ENCODE measurements around the gene STAG1.

The STAG1 gene

DNA sequence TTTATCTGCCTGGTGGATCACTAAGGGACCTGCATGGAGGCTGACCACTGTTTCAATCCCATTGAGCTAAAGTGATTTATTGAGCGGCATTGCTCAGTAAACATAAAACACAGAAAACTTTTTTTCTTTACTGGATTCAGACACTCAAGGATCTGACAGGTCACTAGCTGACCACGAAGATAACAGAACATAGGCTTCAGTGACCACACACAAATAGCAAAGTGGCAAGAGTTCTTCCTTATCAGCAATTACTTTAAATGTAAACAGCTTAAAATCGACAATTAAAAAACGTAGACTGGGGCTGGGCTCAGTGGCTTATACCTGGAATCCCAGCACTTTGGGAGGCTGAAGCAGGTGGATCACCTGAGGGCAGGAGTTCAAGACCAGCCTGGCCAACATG, 48.7 kb downstream of the STAG1 start:
- Histone ChIP-seq H3K27me3 (no peaks in the 10 kb centered on the region), H3K4me2 (no peak overlapping the region), H4K20me1 (peaks cover 0 to 91% (median 38%) of the 10 kb centered on the region in 11 experiments; a peak in 16 of 22 replicates), H3K4me1 (peaks cover 0 to 15% (median 0%) of the 10 kb centered on the region in 10 experiments; a peak in 1 of 20 replicates), H3K9me3 (replicated peaks in 1 of 11) (peaks cover 3 to 90% (median 75%) of the 10 kb centered on the region in 11 experiments; a peak in 21 of 22 replicates), H3K27ac (no peak overlapping the region), H3K36me3 (peaks cover 13 to 82% (median 46%) of the 10 kb centered on the region in 11 experiments; a peak in 19 of 22 replicates), H3K9ac (no peak overlapping the region), H3K4me3 (no peak overlapping the region)
- TF ChIP-seq Cebpa-rat (IDR thresholded peaks at IDR 0.05), result no peak

DNA sequence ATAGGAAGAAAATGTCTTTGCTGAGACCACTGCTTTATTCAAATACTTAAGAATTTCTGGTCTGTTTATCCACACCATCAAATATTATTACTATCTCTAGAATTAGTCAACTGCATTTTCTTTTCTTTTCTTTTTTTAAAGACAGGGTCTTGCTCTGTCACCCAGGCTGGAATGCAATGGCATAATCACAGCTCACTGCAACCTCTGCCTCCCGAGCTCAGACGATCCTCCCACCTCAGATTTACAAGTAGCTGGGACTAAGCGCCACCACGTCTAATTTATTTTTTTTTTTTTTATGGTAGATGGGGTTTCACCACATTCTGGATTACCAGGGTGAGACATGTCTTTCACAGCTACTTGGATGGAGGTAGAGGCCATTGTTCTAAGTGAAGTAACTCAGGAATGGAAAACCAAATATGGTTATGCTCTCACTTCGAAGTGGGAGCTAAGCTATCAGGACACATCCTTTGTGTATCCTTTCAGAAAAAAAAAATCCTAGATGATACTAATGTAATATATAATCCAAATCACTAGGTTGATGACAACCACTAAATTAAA, 52.8 kb downstream of the STAG1 start:
- Histone ChIP-seq H3K4me3 (no peak overlapping the region), H3K27me3 (no peaks in the 10 kb centered on the region), H4K20me1 (peaks cover 0 to 91% (median 30%) of the 10 kb centered on the region in 11 experiments; a peak in 14 of 22 replicates), H3K4me2 (no peak overlapping the region), H3K9ac (no peak overlapping the region), H3K27ac (no peak overlapping the region), H3K36me3 (peaks cover 15 to 83% (median 59%) of the 10 kb centered on the region in 11 experiments; a peak in 21 of 22 replicates), H3K9me3 (replicated peaks in 1 of 11) (peaks cover 28 to 100% (median 89%) of the 10 kb centered on the region in 11 experiments), H3K4me1 (peaks cover 0 to 17% (median 1%) of the 10 kb centered on the region in 10 experiments; a peak in 4 of 20 replicates)
- TF ChIP-seq Cebpa-rat (IDR thresholded peaks at IDR 0.05), result no peak

DNA sequence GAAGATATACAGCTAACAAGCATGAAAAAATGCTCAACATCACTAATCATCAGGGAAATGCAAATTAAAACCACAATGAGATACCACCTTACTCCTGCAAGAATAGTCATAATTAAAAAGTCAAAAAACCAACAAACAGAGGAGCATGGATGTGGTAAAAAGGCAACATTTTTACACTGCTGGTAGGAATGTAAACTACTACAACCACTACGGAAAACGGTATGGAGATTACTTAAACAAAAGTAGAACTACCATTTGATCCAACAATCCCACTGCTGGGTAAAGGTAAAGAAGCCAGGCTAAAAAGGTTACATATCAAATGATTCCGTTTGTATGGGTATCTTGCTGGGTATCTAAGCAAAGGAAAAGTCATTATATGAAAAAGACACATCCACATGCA, 53.8 kb downstream of the STAG1 start:
- H3K27me3 ChIP-seq, result no peaks in the 10 kb centered on the region
- peaks cover 0 to 17% (median 3%) of the 10 kb centered on the region in 10 experiments; a peak in 4 of 20 replicates for H3K4me1 ChIP-seq
- H3K4me3 ChIP-seq, result no peak overlapping the region
- peaks cover 11 to 81% (median 59%) of the 10 kb centered on the region in 11 experiments; a peak in 21 of 22 replicates for H3K36me3 ChIP-seq
- no peak overlapping the region for H3K27ac ChIP-seq
- TF ChIP-seq Cebpa-rat (IDR thresholded peaks at IDR 0.05), result no peak
- H4K20me1 ChIP-seq, result peaks cover 0 to 91% (median 27%) of the 10 kb centered on the region in 11 experiments; a peak in 14 of 22 replicates
- peaks cover 38 to 100% (median 90%) of the 10 kb centered on the region in 11 experiments for H3K9me3 ChIP-seq (replicated peaks in 1 of 11)
- H3K4me2 ChIP-seq, result no peak overlapping the region
- H3K9ac ChIP-seq, result no peak overlapping the region

DNA sequence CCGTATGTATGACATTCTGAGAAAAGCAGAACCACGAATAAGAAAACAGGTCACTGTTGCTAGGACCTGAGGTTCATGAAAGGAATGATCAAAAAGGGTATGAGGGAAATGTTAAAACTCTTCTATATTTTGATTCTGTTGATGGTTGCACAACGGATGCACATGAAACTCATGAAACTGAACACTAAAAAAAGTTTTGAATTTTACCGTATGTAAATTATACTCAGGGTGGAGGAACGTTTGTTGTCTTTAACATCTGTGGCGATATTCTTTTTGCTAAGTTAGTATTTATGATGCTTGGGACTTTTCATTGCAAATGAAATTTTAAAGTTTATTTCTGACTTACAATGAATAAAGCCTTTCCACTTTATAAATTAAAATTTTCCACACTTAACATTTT, 55.4 kb downstream of the STAG1 start:
- H3K27ac ChIP-seq, result no peak overlapping the region
- peaks cover 39 to 97% (median 79%) of the 10 kb centered on the region in 11 experiments for H3K9me3 ChIP-seq (replicated peaks in 1 of 11)
- H3K36me3 ChIP-seq, result peaks cover 11 to 73% (median 53%) of the 10 kb centered on the region in 11 experiments; a peak in 21 of 22 replicates
- TF ChIP-seq Cebpa-rat (IDR thresholded peaks at IDR 0.05), result no peak
- no peak overlapping the region for H3K4me3 ChIP-seq
- H3K9ac ChIP-seq, result no peak overlapping the region
- no peak overlapping the region for H3K4me2 ChIP-seq
- H3K4me1 ChIP-seq, result peaks cover 0 to 25% (median 7%) of the 10 kb centered on the region in 10 experiments; a peak in 7 of 20 replicates
- H3K27me3 ChIP-seq, result no peaks in the 10 kb centered on the region
- peaks cover 0 to 91% (median 31%) of the 10 kb centered on the region in 11 experiments; a peak in 12 of 22 replicates for H4K20me1 ChIP-seq

DNA sequence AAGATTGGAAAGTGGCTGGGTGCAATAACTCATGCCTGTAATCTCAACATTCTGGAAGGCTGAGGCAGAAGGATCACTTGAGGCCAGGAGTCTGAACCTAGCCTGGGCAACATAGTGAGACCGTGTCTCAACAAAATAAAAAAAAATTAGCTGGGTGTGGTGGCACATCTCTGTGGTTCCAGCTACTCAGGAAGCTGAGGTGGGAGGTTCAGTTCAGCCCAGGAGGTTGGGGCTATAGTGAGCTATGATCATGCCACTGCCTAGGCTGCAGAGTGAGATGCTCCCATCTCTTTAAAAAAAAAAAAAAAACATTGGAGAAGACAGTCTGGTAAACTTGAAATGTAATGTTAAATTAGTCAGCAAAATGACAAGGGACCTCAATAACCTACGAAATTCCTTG, 57.9 kb downstream of the STAG1 start:
- no peak overlapping the region for H3K9ac ChIP-seq
- H3K27me3 ChIP-seq, result no peaks in the 10 kb centered on the region
- no peak overlapping the region; a peak in 1 of 22 replicates for H3K4me2 ChIP-seq
- H3K4me1 ChIP-seq, result peaks cover 0 to 21% (median 7%) of the 10 kb centered on the region in 10 experiments; a peak in 7 of 20 replicates
- H3K27ac ChIP-seq, result no peak overlapping the region
- peaks cover 37 to 81% (median 60%) of the 10 kb centered on the region in 11 experiments for H3K9me3 ChIP-seq (replicated peaks in 1 of 11)
- peaks cover 0 to 99% (median 29%) of the 10 kb centered on the region in 11 experiments; a peak in 12 of 22 replicates for H4K20me1 ChIP-seq
- H3K4me3 ChIP-seq, result no peak overlapping the region
- no peak for TF ChIP-seq Cebpa-rat (IDR thresholded peaks at IDR 0.05)
- H3K36me3 ChIP-seq, result peaks cover 11 to 67% (median 48%) of the 10 kb centered on the region in 11 experiments; a peak in 21 of 22 replicates

DNA sequence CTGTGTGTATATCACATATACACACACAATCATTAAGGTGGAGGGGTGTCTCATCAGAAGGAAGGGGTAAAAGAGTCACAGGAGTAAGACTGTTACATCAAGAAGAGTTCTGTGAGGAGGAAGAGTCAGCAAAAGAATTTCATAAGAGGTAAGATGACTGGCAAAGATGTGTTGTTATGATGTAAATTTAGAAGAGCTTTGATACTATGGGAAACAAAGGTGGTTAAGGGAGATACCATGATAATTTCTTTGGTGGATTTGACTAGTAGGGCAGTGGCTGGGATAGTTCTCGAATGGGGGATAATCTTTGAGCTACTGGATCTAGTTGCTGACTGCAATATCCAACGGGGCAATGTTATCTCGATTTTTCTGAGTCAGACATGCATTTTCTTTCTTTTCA, 61.6 kb downstream of the STAG1 start:
- peaks cover 15 to 44% (median 30%) of the 10 kb centered on the region in 11 experiments for H3K9me3 ChIP-seq (replicated peaks in 1 of 11)
- H3K27me3 ChIP-seq, result no peaks in the 10 kb centered on the region
- peaks cover 3 to 57% (median 29%) of the 10 kb centered on the region in 11 experiments; a peak in 20 of 22 replicates for H3K36me3 ChIP-seq
- no peak for TF ChIP-seq Cebpa-rat (IDR thresholded peaks at IDR 0.05)
- no peak overlapping the region for H3K4me3 ChIP-seq
- no peak overlapping the region for H3K4me2 ChIP-seq
- H3K27ac ChIP-seq, result no peak overlapping the region
- H3K4me1 ChIP-seq, result peaks cover 0 to 21% (median 3%) of the 10 kb centered on the region in 10 experiments; a peak in 7 of 20 replicates
- peaks cover 0 to 99% (median 51%) of the 10 kb centered on the region in 11 experiments; a peak in 18 of 22 replicates for H4K20me1 ChIP-seq
- H3K9ac ChIP-seq, result no peak overlapping the region

DNA sequence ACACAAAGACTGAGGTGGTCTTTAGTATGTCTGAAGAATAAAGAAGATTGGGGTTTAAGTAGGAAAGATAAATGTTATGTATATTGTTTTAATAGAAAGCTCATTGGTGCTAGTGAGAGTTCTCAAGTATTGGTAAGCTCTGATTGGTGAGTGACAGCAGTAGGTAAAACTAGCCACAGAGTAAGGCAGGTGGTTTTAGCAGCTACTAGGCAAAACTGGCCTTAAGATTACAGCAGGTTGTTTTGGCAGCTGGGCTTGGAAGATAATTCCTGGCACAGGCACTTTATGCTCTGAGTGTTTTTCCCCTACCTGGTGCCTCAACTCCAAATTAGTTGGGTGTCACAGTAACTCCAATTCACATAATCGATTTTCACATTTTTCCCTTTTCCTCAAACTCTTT, 66.3 kb downstream of the STAG1 start:
- Histone ChIP-seq H3K27me3 (no peaks in the 10 kb centered on the region), H3K4me2 (no peak overlapping the region), H3K4me1 (peaks cover 0 to 7% (median 0%) of the 10 kb centered on the region in 10 experiments; a peak in 1 of 20 replicates), H3K9me3 (replicated peaks in 1 of 11) (peaks cover 0 to 13% (median 8%) of the 10 kb centered on the region in 11 experiments; a peak in 8 of 22 replicates), H3K36me3 (peaks cover 3 to 30% (median 19%) of the 10 kb centered on the region in 11 experiments; a peak in 15 of 22 replicates), H3K27ac (no peak overlapping the region), H3K4me3 (no peak overlapping the region), H3K9ac (no peak overlapping the region), H4K20me1 (peaks cover 12 to 100% (median 75%) of the 10 kb centered on the region in 11 experiments; a peak in 19 of 22 replicates)
- no peak for TF ChIP-seq Cebpa-rat (IDR thresholded peaks at IDR 0.05)

DNA sequence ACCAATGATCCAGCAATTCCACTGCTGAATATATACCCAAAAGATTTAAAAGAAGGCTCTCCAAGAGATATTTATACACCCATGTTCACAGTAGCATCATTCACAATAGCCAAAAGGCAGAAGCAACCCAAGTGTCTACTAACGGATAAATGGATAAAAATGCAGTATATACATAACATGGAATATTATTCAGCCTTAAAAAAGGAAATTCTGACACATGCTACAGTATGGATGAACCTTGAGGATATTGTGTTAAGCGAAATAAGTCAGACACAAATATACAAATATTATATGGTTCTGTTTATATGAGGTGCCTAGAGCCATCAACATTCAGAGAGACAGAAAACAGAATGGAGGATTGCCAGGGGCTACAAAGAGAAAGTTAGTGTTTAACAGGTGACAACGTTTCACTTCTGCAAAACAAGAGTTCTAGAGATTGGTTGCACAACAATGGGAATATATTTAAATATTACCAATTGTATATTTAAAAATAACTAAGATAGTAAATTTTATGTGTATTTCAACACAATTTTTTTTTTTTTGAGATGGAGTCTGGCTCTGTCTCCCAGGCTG, 69.4 kb downstream of the STAG1 start:
- H3K36me3 ChIP-seq, result peaks cover 0 to 19% (median 11%) of the 10 kb centered on the region in 11 experiments; a peak in 11 of 22 replicates
- no peaks in the 10 kb centered on the region for H3K27me3 ChIP-seq
- no peak overlapping the region for H3K9ac ChIP-seq
- no peak overlapping the region for H3K4me3 ChIP-seq
- TF ChIP-seq Cebpa-rat (IDR thresholded peaks at IDR 0.05), result no peak
- no peak overlapping the region for H3K4me2 ChIP-seq
- peaks cover 0 to 12% (median 8%) of the 10 kb centered on the region in 11 experiments; a peak in 8 of 22 replicates for H3K9me3 ChIP-seq (replicated peaks in 1 of 11)
- no peak overlapping the region for H3K27ac ChIP-seq
- peaks cover 0 to 7% (median 0%) of the 10 kb centered on the region in 10 experiments; a peak in 1 of 20 replicates for H3K4me1 ChIP-seq
- H4K20me1 ChIP-seq, result peaks cover 12 to 94% (median 80%) of the 10 kb centered on the region in 11 experiments; a peak in 19 of 22 replicates

DNA sequence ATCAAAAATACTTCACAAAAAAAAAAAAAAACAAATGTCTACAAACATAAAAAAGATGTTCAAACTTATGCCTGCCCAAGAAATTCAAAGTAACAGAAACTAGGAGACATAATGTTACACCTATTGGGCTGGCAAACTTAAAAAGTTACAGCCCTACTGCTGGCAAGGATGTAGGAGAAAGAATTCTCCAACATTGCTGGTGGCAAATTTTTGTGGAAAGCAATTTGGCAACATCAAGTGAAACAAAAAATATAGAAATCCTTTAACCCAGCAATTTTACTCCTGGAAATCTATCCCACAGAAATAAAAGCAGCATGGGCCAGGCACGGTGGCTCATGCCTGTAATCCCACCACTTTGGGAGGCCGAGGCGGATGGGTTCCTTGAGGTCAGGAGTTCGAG, 73.2 kb downstream of the STAG1 start:
- Histone ChIP-seq H3K4me2 (no peak overlapping the region), H3K27ac (no peak overlapping the region), H3K9me3 (replicated peaks in 1 of 11) (peaks cover 0 to 12% (median 6%) of the 10 kb centered on the region in 11 experiments; a peak in 8 of 22 replicates), H4K20me1 (peaks cover 3 to 91% (median 76%) of the 10 kb centered on the region in 11 experiments; a peak in 19 of 22 replicates), H3K36me3 (peaks cover 0 to 4% (median 0%) of the 10 kb centered on the region in 11 experiments; a peak in 3 of 22 replicates), H3K4me1 (peaks cover 0 to 14% (median 7%) of the 10 kb centered on the region in 10 experiments; a peak in 11 of 20 replicates), H3K4me3 (no peak overlapping the region), H3K9ac (no peak overlapping the region), H3K27me3 (no peaks in the 10 kb centered on the region)
- no peak for TF ChIP-seq Cebpa-rat (IDR thresholded peaks at IDR 0.05)

Data from BLaER1 treated with 17β-estradiol and CSF1 and Interleukin-3, amounts not matched to agents 10 nM and 100 nM (cell line).